ENCODE measurements around the gene ESPNL. TPM values are rescaled to one million over a fixed set of nuclear protein-coding genes. Genes with fewer than 3 reads are reported as not detected.

Gene ESPNL
- polyA plus RNA-seq, 1 donor (not counting 4 experiments of a cell fraction or from before 2014, with no cell fraction given), result 0.16 TPM

GRCh38 chr2:238140721-238141540, 40.8 kb downstream of the ESPNL start:
- TF ChIP-seq EZH2 (IDR thresholded peaks at IDR 0.05; ENCODE audit: low read length), result no peak
- no peak for TF ChIP-seq CTCF (optimal IDR thresholded peaks at IDR 0.05 in 1 of 3, IDR thresholded peaks at IDR 0.05 in 1 of 3, conservative IDR thresholded peaks at IDR 0.05 in 1 of 3; ENCODE audit: extremely low read depth in 1 of 3, insufficient read depth in 2 of 3, low read length in 3 of 3)

GRCh38 chr2:238141541-238142318, 41.6 kb downstream of the ESPNL start:
- Histone ChIP-seq H3K79me2 (ENCODE audit: control insufficient read depth, insufficient read depth, low read length) (no peaks in the 10 kb centered on the region), H4K20me1 (ENCODE audit: control insufficient read depth, extremely low read depth, insufficient read depth, low read length) (no peaks in the 10 kb centered on the region), H3K36me3 (ENCODE audit: control insufficient read depth in 2 of 2, extremely low read depth in 1 of 2, insufficient read depth in 2 of 2, low read length in 2 of 2) (no peaks in the 10 kb centered on the region), H3K9me1 (ENCODE audit: control insufficient read depth, extremely low read depth, insufficient read depth, low read length) (no peaks in the 10 kb centered on the region), H3K27ac (ENCODE audit: control insufficient read depth, insufficient read depth, low read length) (no peak overlapping the region), H3K4me2 (ENCODE audit: control insufficient read depth, extremely low read depth, insufficient read depth, low read depth, low read length) (peak overlapping the region; percentile 64), H3K4me3 (ENCODE audit: control insufficient read depth in 2 of 3, extremely low read depth in 1 of 3, insufficient read depth in 2 of 3, low read depth in 1 of 3, low read length in 3 of 3) (no peak overlapping the region), H2AFZ (ENCODE audit: control insufficient read depth, low read length) (no peak overlapping the region), H3K9ac (ENCODE audit: control insufficient read depth, extremely low read depth, insufficient read depth, low read length) (peak overlapping the region; percentile 35), H3K27me3 (ENCODE audit: control insufficient read depth, extremely low read depth, insufficient read depth, low read length) (no peaks in the 10 kb centered on the region), H3K4me1 (ENCODE audit: control insufficient read depth, extremely low read depth, insufficient read depth, low read length) (peaks cover 30% of the 10 kb centered on the region), H3K9me3 (ENCODE audit: control insufficient read depth, low read depth, low read length) (no peaks in the 10 kb centered on the region)
- dilution Hi-C loops (cut with MboI; ENCODE audit: extremely low pct_ligation_motif_present, low sequenced_read_pairs), result no loop called here
- TF ChIP-seq EZH2 (IDR thresholded peaks at IDR 0.05; ENCODE audit: low read length) (no peak), CTCF (optimal IDR thresholded peaks at IDR 0.05 in 1 of 3, IDR thresholded peaks at IDR 0.05 in 1 of 3, conservative IDR thresholded peaks at IDR 0.05 in 1 of 3; ENCODE audit: extremely low read depth in 1 of 3, insufficient read depth in 2 of 3, low read length in 3 of 3) (no peak)
- FAIRE-seq (peak; percentile 57), DNase-seq (ENCODE audit: low read depth, low spot score) (peak; percentile 42)

More at GRCh38 chr2:238140721-238141540, 40.8 kb downstream of the ESPNL start:
- FAIRE-seq (no peak), DNase-seq (ENCODE audit: low read depth, low spot score) (no peak)
- H4K20me1 ChIP-seq (ENCODE audit: control insufficient read depth, extremely low read depth, insufficient read depth, low read length), result no peaks in the 10 kb centered on the region
- peak overlapping the region; percentile 64 for H3K4me2 ChIP-seq (ENCODE audit: control insufficient read depth, extremely low read depth, insufficient read depth, low read depth, low read length)
- H3K4me3 ChIP-seq (ENCODE audit: control insufficient read depth in 2 of 3, extremely low read depth in 1 of 3, insufficient read depth in 2 of 3, low read depth in 1 of 3, low read length in 3 of 3), result no peak overlapping the region
- H3K9me1 ChIP-seq (ENCODE audit: control insufficient read depth, extremely low read depth, insufficient read depth, low read length), result no peaks in the 10 kb centered on the region
- no peak overlapping the region for H2AFZ ChIP-seq (ENCODE audit: control insufficient read depth, low read length)
- H3K79me2 ChIP-seq (ENCODE audit: control insufficient read depth, insufficient read depth, low read length), result no peaks in the 10 kb centered on the region
- H3K36me3 ChIP-seq (ENCODE audit: control insufficient read depth in 2 of 2, extremely low read depth in 1 of 2, insufficient read depth in 2 of 2, low read length in 2 of 2), result no peaks in the 10 kb centered on the region
- no peaks in the 10 kb centered on the region for H3K9me3 ChIP-seq (ENCODE audit: control insufficient read depth, low read depth, low read length)
- H3K4me1 ChIP-seq (ENCODE audit: control insufficient read depth, extremely low read depth, insufficient read depth, low read length), result peaks cover 30% of the 10 kb centered on the region
- dilution Hi-C loops (cut with MboI; ENCODE audit: extremely low pct_ligation_motif_present, low sequenced_read_pairs), result no loop called here
- no peak overlapping the region for H3K9ac ChIP-seq (ENCODE audit: control insufficient read depth, extremely low read depth, insufficient read depth, low read length)
- no peak overlapping the region for H3K27ac ChIP-seq (ENCODE audit: control insufficient read depth, insufficient read depth, low read length)
- no peaks in the 10 kb centered on the region for H3K27me3 ChIP-seq (ENCODE audit: control insufficient read depth, extremely low read depth, insufficient read depth, low read length)
